ENCODE measurements around the gene NMNAT3.

DNA sequence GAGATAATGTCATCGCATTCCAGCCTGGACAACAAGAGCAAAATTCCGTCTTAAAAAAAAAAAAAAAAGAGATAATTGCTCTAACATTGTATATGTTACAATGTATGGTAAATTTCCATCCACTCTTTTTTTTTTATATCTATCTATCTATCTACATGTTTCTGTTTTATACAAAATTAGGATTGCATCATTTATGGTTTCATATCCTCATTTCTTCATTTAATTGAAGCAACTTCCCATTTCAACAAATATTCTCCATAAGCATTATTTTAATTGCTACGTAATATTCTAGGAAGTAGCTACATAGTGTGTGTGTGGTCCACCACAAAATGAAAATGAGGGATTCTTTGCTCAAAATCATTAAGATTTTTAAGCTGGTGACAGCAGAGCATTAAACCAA is 156.6 kb downstream of the NMNAT3 start:
- TF ChIP-seq CTCF (IDR thresholded peaks at IDR 0.05) (no peak), POLR2AphosphoS5 (IDR thresholded peaks at IDR 0.05) (no peak)

All from breast epithelium (tissue), 3 donors.